ENCODE results near the gene GALNS.
A peak's percentile ranks its signal among the peaks of the same experiment; 100 is the strongest.

Gene GALNS

DNA sequence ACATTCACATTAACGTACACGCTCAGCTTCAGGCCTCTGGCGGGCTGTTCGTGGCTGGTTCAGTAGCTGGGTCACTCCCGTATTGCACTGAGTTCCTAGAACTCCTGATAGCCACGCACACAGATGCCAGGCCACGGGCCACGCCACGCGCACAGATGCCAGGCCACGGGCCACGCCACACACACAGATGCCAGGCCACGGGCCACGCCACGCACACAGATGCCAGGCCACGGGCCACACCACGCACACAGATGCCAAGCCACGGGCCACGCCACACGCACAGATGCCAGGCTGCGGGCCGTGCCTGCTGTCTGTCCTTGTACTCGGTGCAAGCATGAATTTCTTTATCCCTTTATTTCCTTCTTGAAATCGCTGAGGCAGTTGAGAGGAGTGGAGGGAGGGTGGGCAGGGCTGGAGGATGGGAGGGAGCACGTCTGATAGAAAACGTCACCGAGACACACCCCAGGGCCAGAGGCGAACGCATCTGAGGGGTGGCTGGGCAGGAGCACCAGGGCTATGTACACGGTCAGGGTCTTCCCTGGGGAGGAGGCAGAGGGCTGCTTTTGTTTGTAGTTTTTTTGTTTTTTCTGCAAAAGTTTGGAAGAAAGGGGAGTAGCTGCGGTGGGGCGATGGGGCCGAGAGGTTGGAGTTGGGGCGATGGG is 18.3 kb upstream of the GALNS start:
- DNase-seq: no peak

DNA sequence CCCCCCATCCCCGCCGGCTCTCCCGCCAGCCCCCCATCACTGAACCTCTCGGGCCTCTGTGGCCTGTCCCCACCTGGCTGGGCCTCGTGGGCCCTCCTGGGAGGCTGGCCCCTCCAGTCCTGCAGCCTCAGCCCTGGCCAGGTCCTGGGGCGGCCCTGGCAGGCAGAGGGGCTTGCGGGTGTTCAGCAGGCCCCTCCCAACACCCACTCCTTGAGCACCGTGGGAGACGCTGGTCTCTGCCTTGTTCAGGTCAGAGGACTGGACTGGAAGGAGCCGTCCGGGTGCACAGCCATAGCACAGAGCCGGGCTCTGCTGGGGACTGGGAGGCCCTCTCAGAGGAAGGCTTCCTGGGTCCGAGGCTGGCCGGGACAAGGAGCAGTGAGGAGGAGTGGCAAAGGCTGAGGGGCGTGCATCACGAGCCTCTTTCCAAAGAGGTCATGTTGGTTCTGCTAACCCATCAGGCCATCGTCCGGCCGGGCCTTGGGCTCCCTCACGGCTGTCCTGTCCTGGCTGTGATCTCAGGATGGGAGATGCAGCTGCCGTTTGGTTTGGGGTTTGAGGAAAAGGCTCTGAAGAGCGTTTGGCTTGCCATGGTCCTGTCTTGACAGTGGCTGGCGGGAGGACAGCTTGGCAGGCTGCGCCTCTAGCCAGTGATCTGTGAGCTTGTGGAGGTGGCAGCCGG is 16.0 kb upstream of the GALNS start:
- no peak for DNase-seq

DNA sequence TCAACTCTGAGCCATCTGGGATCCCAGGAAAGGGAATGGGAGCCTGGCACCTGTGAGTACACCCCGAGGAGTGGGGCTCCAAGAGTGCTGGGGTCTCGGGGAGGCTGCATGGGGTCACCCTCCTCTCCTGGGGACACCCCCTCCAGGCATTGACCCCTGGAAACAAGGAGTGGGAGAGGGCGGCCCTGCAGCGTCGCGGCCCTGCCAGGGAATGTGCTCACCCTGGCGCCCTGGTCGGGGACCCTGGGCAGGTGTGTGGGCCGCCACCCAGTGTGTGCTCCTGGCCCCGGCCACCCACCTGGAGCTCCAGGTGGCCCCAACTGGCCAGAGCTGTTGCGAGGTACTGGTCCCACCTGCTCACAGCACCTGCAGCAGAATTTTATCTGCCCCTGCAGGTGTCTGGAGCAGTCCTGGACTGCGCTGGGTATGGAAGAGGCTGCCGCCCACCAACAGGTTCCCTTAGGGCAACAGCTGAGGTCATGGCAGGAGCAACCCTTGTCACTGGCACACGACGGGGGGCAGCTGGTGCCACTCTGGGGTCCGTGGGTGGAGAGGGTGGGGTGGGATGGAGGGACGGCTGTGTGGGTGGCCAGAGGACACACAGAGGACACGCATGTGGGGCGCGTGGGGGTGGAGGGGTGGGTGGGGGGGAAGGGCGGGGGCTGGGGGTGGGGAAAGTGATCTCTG is 15.1 kb upstream of the GALNS start:
- no peak for DNase-seq

DNA sequence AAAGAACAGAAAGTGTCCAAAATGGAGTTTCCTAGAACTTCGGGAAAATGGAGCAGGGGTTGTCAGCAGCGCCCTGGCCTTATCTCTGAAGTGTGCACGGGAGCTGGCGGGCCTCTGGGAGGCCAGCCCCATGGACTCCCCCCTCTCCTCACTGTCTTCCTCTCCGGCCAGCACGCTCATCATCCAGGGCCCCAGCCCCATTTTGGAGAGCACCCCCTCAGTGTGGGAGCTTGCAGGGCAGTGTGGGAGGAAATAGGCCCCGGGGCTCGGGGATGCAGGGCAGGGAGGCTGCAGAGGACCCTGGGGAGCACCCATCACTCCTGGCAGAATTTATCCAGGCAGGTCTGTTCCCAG is 14.6 kb upstream of the GALNS start:
- no peak for DNase-seq

DNA sequence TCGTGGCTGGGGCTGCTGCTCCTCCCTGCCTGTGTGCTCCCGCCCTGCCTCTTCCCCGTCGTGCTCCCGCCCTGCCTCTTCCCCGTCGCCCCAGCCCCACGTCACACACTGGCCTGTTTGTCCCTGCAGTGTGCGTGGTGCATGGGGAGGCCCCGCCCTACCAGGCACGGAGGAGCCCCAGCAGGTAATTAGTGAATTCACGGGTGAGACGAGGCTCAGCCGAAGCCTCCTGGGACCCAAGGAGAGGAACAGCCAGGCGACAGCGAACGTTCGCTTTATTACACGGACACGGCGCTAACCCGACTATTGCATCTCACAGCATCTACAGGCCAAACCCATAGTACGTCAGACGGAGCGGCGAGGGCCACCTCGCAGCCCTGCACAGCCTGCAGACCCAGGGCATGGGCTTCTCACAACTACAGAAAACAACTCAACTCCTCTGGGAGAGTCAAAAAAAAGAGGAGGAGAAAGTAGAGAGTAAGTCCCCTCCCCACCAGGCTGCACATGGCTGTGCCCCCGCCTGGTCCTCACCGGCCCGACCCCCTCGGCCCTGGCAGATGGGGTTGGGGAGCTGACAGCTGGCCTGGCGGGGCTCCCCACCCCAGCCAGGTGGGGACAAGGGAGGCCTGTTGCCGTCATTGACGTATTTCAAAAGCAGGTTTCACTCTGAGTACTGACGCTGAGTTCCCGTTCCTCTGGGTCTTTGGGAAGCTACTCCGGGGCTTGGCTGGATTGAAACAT is 14.0 kb upstream of the GALNS start:
- DNase-seq: peak in 1 of 2 donors; percentile 19

GRCh38 chr16:88869673-88869980 is 12.9 kb upstream of the GALNS start:
- no peak for DNase-seq

DNA sequence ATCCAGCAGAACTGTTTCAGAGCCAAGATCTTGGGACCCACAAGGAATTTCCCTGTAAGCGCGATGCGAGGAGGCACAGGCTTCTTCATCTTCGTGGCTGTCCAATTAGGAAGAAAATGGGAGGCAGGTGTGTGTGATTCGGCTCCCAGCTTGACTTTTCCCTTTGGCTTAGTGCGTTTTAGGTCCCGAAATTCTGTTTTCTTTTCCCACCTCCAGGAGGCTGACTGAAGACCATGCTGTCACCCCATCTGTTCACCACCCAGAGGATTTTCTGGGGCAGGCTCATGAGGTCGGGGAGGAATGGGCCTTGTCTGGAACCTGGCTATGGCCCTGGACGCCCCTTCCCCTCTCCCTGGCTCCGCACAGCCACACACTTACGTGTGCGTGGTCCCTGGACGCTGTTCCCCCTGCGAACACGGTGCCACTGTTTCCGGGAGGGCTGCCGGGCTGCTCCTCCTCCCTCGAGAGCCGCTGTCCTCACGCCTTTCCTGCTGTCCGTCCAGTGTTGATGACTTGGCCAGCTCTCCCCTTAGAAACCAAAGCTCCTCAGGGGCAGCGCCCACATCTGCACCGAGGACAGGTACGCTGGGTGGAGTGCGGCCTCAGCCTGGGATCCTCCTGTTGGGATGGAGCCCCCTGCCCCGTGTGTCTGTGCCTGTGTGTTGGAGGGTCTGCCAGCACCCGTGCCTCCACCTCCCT is 12.4 kb upstream of the GALNS start:
- no peak for DNase-seq

GRCh38 chr16:88867581-88868246 is 11.0 kb upstream of the GALNS start:
- DNase-seq: no peak

DNA sequence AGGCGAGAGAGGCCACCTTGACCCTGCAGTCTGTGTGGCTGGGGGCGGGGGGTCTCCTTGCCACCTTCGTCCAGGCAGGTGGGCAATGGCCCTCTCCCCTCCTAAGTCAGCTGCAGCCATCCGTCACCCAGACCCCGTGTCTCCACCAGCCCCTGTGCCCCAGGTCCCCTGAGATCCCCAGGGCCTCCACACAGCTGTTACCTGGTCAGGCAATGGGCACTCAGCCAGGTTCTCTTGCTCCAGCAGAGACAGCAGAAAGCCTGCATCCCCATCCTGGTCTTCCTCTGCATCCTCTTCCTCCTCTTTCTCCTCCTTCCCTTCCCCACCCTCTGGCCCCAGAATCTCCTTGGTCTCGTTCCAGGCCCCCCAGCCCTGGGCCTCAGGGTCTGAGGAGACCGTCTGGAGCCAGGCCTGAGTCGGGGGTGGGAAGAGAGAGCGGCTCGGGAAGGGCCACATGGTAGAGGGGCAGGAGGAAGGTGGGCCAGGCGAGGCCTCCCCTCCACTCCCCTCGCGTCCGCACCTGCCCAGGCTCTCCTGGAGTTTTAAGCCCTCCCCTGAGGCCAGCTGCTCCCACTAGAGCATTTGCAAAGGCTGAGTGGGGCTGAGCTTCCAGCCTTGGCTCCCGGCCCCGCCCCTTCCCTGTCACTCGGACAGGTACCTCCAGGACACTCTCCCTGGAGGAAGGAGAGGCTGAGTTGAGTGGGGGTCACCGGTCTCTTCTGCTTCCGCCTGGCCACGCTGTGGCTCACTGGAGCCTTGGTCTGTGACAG is 9.6 kb upstream of the GALNS start, which contains the start of gene PABPN1L:
Gene PABPN1L, minus strand, starts transcription at position 510 of the 770 bp plus-strand sequence. Its CDS starts 54 bp downstream, at position 456.
- no peak for DNase-seq

DNA sequence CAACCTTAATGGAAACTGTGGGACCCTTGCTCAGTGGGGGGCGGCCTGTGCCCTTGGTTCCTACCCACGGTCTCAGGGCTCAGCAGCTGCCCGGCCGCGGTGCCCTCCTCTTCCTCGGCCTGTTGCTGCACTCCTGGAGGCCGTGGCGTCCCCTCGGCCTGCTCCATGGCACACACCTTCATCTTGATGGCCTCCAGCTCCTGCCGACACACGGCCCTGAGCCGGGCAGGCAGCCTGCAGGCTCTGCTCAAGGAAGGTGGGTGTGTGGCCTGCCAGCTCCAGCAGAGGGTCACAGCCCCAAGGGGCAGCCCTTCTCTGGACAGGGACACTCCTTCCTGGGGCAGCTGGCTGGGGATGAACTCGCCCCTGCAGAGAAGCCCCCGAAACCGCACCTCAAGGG is 9.0 kb upstream of the GALNS start:
- DNase-seq: no peak

- DNase-seq: no peak
Measured at GRCh38 chr16:88865310-88865709, 8.6 kb upstream of the GALNS start.

GRCh38 chr16:88864521-88864920 is 7.8 kb upstream of the GALNS start:
- no peak for DNase-seq

GRCh38 chr16:88864099-88864498 is 7.4 kb upstream of the GALNS start:
- no peak for DNase-seq

GRCh38 chr16:88863426-88863825 is 6.7 kb upstream of the GALNS start:
- no peak for DNase-seq

GRCh38 chr16:88862968-88863367 is 6.2 kb upstream of the GALNS start:
- no peak for DNase-seq

DNA sequence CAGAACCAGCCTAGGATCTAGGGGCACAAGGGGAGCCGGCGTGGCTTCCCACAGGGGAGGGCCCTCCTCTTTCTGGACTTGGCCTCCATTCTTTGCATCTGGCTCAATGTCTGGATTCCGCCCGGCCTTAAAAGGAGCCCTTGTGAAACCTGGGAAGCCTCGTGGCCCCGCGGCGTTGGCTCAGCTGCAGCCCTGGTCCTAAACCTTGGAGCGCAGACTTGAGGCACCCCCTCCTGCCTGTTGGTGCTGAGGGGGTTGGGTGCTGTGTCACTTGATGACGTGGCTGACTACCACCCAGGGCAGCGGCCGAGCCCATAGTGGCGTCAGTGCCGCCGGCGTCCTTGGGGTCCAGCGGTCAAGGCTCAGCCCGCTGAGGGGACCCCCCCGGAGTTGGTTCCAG is 4.6 kb upstream of the GALNS start:
- no peak for DNase-seq

DNA sequence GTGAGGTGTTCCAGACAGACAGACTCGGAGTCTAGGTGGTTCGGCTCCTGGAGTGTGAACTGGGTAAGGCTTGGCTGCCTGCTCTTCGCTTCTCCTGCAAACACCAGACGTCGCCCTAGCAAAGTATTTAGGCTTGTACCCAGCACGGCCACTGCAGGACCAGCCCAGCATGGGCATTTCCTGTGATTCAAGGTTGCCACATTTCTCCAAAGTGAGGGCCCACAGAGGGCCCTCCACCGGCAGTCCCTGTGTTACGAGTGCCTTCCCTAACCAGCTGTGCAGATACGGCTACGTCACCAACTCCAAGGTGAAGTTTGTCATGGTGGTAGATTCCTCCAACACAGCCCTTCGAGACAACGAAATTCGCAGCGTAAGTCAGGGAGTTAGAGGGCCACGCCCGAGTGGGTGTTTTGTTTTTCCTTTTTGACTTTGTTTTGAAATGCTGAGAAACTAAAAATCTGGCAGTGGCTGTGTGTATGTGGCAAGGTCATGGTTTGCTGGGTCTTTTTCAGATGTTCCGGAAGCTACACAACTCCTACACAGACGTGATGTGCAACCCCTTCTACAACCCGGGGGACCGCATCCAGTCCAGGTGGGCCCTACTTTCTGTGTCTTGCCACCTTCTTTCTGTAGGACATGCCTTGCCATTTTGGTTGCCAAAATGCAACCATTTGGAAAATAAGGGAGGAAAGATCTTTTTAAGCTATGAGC is 2.8 kb upstream of the GALNS start:
- peak in 1 of 2 donors; percentile 37 for DNase-seq

GRCh38 chr16:88857728-88858339 is 1.1 kb upstream of the GALNS start:
- peak; percentile 78 to 90 for DNase-seq

DNA sequence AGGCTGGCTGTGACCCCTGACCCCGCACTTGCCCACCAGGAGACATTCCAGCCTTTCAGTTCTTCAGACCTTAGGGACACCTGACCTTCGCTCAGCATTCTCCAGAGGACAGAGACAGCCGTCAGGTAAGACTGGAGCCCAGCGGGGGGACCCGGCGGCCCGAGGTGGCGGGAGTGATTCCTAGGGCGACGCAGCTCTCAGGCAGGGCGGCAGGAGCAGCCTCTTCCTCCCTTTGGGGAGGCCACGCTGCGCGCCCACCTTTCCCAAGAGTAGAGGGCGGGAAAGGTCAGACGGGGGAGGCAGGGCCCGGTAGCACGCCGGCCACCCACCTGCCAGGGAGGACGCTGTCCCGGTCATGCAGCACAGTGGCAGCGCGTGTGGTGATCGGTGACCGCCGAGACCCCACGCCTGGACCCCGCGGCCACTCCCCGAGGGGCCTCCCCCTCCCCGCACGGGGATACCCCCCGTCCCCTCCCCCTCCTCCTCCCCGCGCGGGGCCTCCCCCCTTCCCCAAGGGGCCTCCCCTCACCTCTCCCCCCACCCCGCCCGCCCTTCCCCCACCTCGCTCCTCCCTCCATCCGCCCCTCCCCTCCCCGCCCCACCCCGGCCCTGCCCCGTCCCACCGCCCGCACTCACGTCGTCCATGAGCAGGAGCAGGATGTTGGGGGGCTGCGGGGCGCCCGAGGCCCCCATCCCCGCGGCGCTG is 472 bp downstream of the GALNS start:
- DNase-seq: peak in 1 of 2 donors; percentile 23

DNA sequence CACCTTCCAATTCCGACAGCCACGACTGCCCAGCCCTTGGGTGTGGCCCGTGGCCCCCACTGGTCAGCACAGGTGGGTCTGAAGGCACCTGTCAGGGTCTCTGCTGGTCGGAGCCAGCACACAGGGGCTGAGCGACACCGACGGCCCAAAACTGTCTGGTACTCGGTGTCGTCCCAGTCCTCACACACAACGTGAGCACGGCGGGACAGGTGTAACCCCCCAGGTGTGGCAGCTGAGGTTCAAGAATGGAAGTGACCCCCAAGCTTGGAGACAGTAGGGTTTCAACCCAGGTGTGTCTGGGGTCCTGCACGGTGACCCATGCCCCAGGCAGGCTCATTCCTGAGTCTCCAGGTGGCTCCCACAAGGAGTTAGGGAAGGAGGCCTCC is 1.0 kb downstream of the GALNS start:
- DNase-seq: no peak

Data from inflammatory macrophage (primary cell).